Ovary (tissue), 9 donors: ENCODE data around the gene VILL. TPM values are rescaled to one million over a fixed set of nuclear protein-coding genes. Genes with fewer than 3 reads are reported as not detected.

Experiments used
- DNase-seq, 5 donors: peaks; one replicate each; pipeline ENCODE4 v3.0.0-alpha.2; 2019 to 2020
- H3K27ac ChIP-seq, 2 donors: fragments of 200-600 bp; one replicate each; pipeline versions ENCODE4 v1.5.1 to v1.8.0; 2019 to 2022
- H3K27me3 ChIP-seq: fragments of 200-600 bp; one replicate; pipeline ENCODE4 v1.8.0; 2022
- H3K36me3 ChIP-seq: fragments of 200-600 bp; sonication (generic); one replicate; pipeline ENCODE4 v1.5.1; 2019
- H3K4me1 ChIP-seq: one replicate; pipeline ENCODE4 v1.8.1; 2013; ENCODE audit warnings: mild to moderate bottlenecking, moderate library complexity; ENCODE audit not compliant: insufficient read depth
- H3K4me3 ChIP-seq: fragments of 200-600 bp; sonication (generic); one replicate; pipeline ENCODE4 v1.5.1; 2017
- H3K9me3 ChIP-seq, 2 donors: fragments of 200-600 bp in 1 of 2; sonication (generic) in 1 of 2; one replicate each; pipeline versions ENCODE4 v1.5.1 to v1.8.1; 2013 to 2019; ENCODE audit warnings: mild to moderate bottlenecking in 1 of 2, moderate library complexity in 1 of 2
- EP300 ChIP-seq: sonication (generic); formaldehyde crosslinking; IDR thresholded peaks from one replicate; pipeline ENCODE4 v1.6.1; 2017; ENCODE audit warnings: antibody characterized with exemption
- POLR2A ChIP-seq: fragments of 450-650 bp; IDR thresholded peaks from one replicate; pipeline ENCODE4 v1.6.1; 2017; ENCODE audit warnings: antibody characterized with exemption, mild to moderate bottlenecking, moderate library complexity
- WGBS, 3 donors: extraction: QIAGEN DNeasy Blood & Tissue Kit in 1 of 3; methylation state at CpG; one replicate each; pipeline versions ENCODE4 v1.1.5 to v1.1.7; 2013 to 2017; 5-methylcytosine and 5-hydroxymethylcytosine counted together
- intact Hi-C, 4 donors: fragments of 100-400 bp; cut with DNase I; formaldehyde crosslinking; loops; one replicate each; pipeline versions ENCODE4 v1.11.0 to v1.15.1; 2022 to 2023
- polyA plus RNA-seq, 2 donors: library from polyadenylated mRNA; stranded (reverse); fragments of 200-250 nt in 1 of 2; fragments of 350-450 nt in 1 of 2; fragmentation: Illumina TruSeq in 1 of 2; extraction: RNeasy Lipid Tissue Mini Kit (QIAGEN cat#74804) in 1 of 2; gene quantifications; one replicate each; pipeline ENCODE4 v1.2.3, GENCODE V29; 2013 to 2014
- total RNA-seq, 7 donors: library from RNA; depleted of rRNA in 2 of 7; stranded (reverse); fragments of >200 nt in 2 of 7; fragmentation: NEBNext Ultra II Directional in 3 of 7; extraction: Animal tissue kit (Norgen Biotek cat#: 25700) in 3 of 7; gene quantifications; one replicate each; pipeline versions ENCODE4 v1.1.0 to v1.2.4, GENCODE V29; 2016 to 2023
- TF ChIP-seq, protein P1 (sequence below), 3 donors: fragments of 450-650 bp in 2 of 3; fragments of 200-600 bp in 1 of 3; IDR thresholded peaks; one replicate each; pipeline versions ENCODE4 v1.5.1 to v1.8.0; 2016 to 2022; ENCODE audit warnings: antibody characterized with exemption in 3 of 3, mild to moderate bottlenecking in 1 of 3
- donor health status: DM: no; HTN: no; CAD: no; lungs with moderate emphysema.
- donor health status: DM: no; HTN: no; CAD: no.
- donor health status: Bipolar disorder and iron deficiency.
- donor health status: DM: yes; HTN: yes; CAD: no.
- donor health status: DM: no; HTN: no; CAD: no.
- donor health status: DM: yes; HTN: yes; CAD: no.

The VILL gene
- total and polyA plus RNA-seq, 9 donors: 4.8 to 13.2 (median 8.8) TPM

GRCh38 chr3:38002940-38003339 is 12.4 kb downstream of the VILL start:
- intact Hi-C loops: loop anchor here in 3 of 4 donors (2.0 to 10.0 kb wide), 3 partner anchors 132 to 148 kb away; partner anchors contain the start of genes ACAA1 (in 1 of the 3) and MYD88 (in 1 of the 3)
- no peak overlapping the region for H3K4me3 ChIP-seq
- DNase-seq: peak in 3 of 5 donors; percentile 9 to 37 (median 24)
- TF ChIP-seq, protein P1, sequence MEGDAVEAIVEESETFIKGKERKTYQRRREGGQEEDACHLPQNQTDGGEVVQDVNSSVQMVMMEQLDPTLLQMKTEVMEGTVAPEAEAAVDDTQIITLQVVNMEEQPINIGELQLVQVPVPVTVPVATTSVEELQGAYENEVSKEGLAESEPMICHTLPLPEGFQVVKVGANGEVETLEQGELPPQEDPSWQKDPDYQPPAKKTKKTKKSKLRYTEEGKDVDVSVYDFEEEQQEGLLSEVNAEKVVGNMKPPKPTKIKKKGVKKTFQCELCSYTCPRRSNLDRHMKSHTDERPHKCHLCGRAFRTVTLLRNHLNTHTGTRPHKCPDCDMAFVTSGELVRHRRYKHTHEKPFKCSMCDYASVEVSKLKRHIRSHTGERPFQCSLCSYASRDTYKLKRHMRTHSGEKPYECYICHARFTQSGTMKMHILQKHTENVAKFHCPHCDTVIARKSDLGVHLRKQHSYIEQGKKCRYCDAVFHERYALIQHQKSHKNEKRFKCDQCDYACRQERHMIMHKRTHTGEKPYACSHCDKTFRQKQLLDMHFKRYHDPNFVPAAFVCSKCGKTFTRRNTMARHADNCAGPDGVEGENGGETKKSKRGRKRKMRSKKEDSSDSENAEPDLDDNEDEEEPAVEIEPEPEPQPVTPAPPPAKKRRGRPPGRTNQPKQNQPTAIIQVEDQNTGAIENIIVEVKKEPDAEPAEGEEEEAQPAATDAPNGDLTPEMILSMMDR (IDR thresholded peaks at IDR 0.05): no peak
- TF ChIP-seq EP300 (no peak), POLR2A (no peak)
- H3K27me3 ChIP-seq: no peaks in the 10 kb centered on the region
- H3K27ac ChIP-seq: no peak overlapping the region
- no peaks in the 10 kb centered on the region for H3K36me3 ChIP-seq
- WGBS, 3 donors: 80 to 89% (median 80%) methylated on average over 9 of the region's 9 CpGs
- peaks cover 6% of the 10 kb centered on the region for H3K4me1 ChIP-seq
- H3K9me3 ChIP-seq: no peaks in the 10 kb centered on the region

- Histone ChIP-seq H3K4me3 (no peak overlapping the region), H3K27ac (no peak overlapping the region), H3K9me3 (no peaks in the 10 kb centered on the region), H3K36me3 (no peaks in the 10 kb centered on the region), H3K27me3 (no peaks in the 10 kb centered on the region), H3K4me1 (peaks cover 3% of the 10 kb centered on the region)
- TF ChIP-seq, protein P1 (IDR thresholded peaks at IDR 0.05): peak; percentile 63 to 85 (median 69)
- TF ChIP-seq POLR2A (no peak), EP300 (no peak)
- DNase-seq: peak; percentile 57 to 84 (median 76)
- intact Hi-C loops: loop anchor here in 3 of 4 donors (2.0 to 10.0 kb wide), 3 partner anchors 131 to 149 kb away; partner anchors contain the start of genes ACAA1 (in 1 of the 3) and MYD88 (in 1 of the 3)
- WGBS, 3 donors: 28 to 43% (median 34%) methylated on average over 7 of the region's 7 CpGs
These were observed 12.8 kb downstream of the VILL start for GRCh38 chr3:38003371-38003816.

- 75 to 85% (median 78%) methylated on average over 11 of the region's 11 CpGs for WGBS, 3 donors
- H3K27ac ChIP-seq: no peak overlapping the region
- no peak overlapping the region for H3K4me3 ChIP-seq
- H3K9me3 ChIP-seq: no peaks in the 10 kb centered on the region
- TF ChIP-seq POLR2A: no peak
- TF ChIP-seq, protein P1 (IDR thresholded peaks at IDR 0.05): no peak
- TF ChIP-seq EP300: no peak
- H3K36me3 ChIP-seq: no peaks in the 10 kb centered on the region
- no peaks in the 10 kb centered on the region for H3K27me3 ChIP-seq
- DNase-seq: peak in 2 of 5 donors; percentile 10 to 44
- no peaks in the 10 kb centered on the region for H3K4me1 ChIP-seq
- intact Hi-C loops: loop anchor here in 3 of 4 donors (2.0 to 10.0 kb wide), 3 partner anchors 131 to 149 kb away; partner anchors contain the start of genes ACAA1 (in 1 of the 3) and MYD88 (in 1 of the 3)
These were observed 13.3 kb downstream of the VILL start for GRCh38 chr3:38003817-38004414.

DNA sequence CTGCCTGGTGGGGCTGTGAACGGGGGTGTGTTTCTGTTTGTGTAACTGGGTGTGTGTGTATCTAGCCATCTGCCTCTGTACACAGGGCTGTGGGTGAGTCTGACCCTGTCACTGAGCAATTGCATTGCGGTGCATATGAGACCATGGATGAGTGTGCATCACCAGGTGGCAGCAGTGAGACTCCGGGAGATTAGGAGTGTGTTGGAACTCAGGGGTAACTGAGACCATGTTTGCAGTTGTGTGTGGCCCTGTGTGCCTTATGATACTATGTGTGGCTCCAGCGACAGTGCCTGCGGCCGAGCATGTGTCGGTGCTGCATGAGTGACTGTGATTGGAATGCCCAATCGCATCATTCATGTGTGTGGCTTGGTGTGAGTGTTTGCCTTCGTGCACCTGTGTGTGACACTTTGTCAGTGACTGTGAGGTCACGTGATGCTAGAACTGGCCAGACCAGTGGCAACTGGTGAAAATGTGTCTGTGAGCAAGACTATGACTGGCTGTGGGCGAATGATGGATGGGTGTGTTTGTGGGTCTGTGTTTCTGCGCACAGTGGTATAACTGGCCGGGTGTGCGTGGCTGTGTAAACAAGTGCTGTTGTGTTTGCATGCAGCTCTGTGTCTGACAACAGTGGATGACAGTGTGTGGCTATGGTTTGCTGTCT is 14.0 kb downstream of the VILL start:
- Histone ChIP-seq H3K27ac (no peak overlapping the region), H3K36me3 (no peaks in the 10 kb centered on the region), H3K4me3 (no peak overlapping the region), H3K27me3 (no peaks in the 10 kb centered on the region), H3K9me3 (no peaks in the 10 kb centered on the region), H3K4me1 (no peaks in the 10 kb centered on the region)
- intact Hi-C loops: loop anchor here in 2 of 4 donors (10.0 kb wide), 2 partner anchors 130 to 150 kb away; partner anchors contain the start of genes ACAA1 (in 1 of the 2) and MYD88 (in 1 of the 2)
- TF ChIP-seq, protein P1 (IDR thresholded peaks at IDR 0.05): peak in 2 of 3 donors; percentile 33 to 52
- TF ChIP-seq POLR2A (no peak), EP300 (no peak)
- DNase-seq: peak in 4 of 5 donors; percentile 60 to 79 (median 76)
- 66 to 76% (median 72%) methylated on average over 14 of the region's 14 CpGs for WGBS, 3 donors
